ENCODE results near the gene COL27A1. TPM values are rescaled to one million over a fixed set of nuclear protein-coding genes. Genes with fewer than 3 reads are reported as not detected.

COL27A1 gene
- total and polyA plus RNA-seq, 2 donors (not counting 3 experiments of a cell fraction or from before 2014, with no cell fraction given): 14.7 to 49.1 TPM

GRCh38 chr9:114309096-114309495 is 153.8 kb downstream of the COL27A1 start:
- TF ChIP-seq MAX (IDR thresholded peaks at IDR 0.05; ENCODE audit: insufficient read depth, insufficient read length) (no peak), MYC (IDR thresholded peaks at IDR 0.05; ENCODE audit: low read depth, low read length) (no peak), JUN (IDR thresholded peaks at IDR 0.05; ENCODE audit: borderline replicate concordance, insufficient read depth, insufficient read length, low read depth) (no peak), GATA2 (IDR thresholded peaks at IDR 0.05; ENCODE audit: insufficient read depth, insufficient read length, low read depth, low read length) (no peak), EZH2 (IDR thresholded peaks at IDR 0.05; ENCODE audit: borderline replicate concordance, low read depth, low read length, severe bottlenecking) (no peak), POLR2AphosphoS5 (IDR thresholded peaks at IDR 0.05; ENCODE audit: insufficient read depth, low read depth, low read length) (no peak)
- TF ChIP-seq, protein P1, sequence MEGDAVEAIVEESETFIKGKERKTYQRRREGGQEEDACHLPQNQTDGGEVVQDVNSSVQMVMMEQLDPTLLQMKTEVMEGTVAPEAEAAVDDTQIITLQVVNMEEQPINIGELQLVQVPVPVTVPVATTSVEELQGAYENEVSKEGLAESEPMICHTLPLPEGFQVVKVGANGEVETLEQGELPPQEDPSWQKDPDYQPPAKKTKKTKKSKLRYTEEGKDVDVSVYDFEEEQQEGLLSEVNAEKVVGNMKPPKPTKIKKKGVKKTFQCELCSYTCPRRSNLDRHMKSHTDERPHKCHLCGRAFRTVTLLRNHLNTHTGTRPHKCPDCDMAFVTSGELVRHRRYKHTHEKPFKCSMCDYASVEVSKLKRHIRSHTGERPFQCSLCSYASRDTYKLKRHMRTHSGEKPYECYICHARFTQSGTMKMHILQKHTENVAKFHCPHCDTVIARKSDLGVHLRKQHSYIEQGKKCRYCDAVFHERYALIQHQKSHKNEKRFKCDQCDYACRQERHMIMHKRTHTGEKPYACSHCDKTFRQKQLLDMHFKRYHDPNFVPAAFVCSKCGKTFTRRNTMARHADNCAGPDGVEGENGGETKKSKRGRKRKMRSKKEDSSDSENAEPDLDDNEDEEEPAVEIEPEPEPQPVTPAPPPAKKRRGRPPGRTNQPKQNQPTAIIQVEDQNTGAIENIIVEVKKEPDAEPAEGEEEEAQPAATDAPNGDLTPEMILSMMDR (IDR thresholded peaks at IDR 0.05; ENCODE audit: extremely low read depth in 1 of 2, insufficient read depth in 1 of 2, low read depth in 1 of 2, low read length in 2 of 2): no peak
- H3K27ac ChIP-seq (ENCODE audit: insufficient read depth, low read depth, low read length): no peak overlapping the region
- H3K79me2 ChIP-seq (ENCODE audit: control insufficient read depth, insufficient read depth, low read length): no peaks in the 10 kb centered on the region
- H3K9me3 ChIP-seq (replicated peaks; ENCODE audit: control insufficient read depth, insufficient read depth, low read length): no peaks in the 10 kb centered on the region
- H3K9me1 ChIP-seq (replicated peaks; ENCODE audit: control insufficient read depth, extremely low read depth, insufficient read depth, low read length): no peaks in the 10 kb centered on the region
- FAIRE-seq (no peak), DNase-seq (ENCODE audit: low read depth, low spot score) (no peak)
- no peak overlapping the region for H3K4me3 ChIP-seq (replicated peaks in 1 of 3; ENCODE audit: insufficient read depth in 1 of 3, low read depth in 1 of 3, low read length in 3 of 3)
- intact Hi-C loops (cut with micrococcal nuclease) (no loop called here), dilution Hi-C loops (cut with MboI; ENCODE audit: extremely low pct_ligation_motif_present, low sequenced_read_pairs) (no loop called here)
- H3K9ac ChIP-seq (replicated peaks; ENCODE audit: extremely low read depth, insufficient read depth, low read length): no peak overlapping the region
- H4K20me1 ChIP-seq (replicated peaks; ENCODE audit: control insufficient read depth, extremely low read depth, insufficient read depth, low read length): no peaks in the 10 kb centered on the region
- no peaks in the 10 kb centered on the region for H3K4me1 ChIP-seq (ENCODE audit: control insufficient read depth, extremely low read depth, insufficient read depth, low read length)
- no peaks in the 10 kb centered on the region for H3K27me3 ChIP-seq (ENCODE audit: control insufficient read depth in 2 of 2, insufficient read depth in 2 of 2, low read length in 2 of 2)
- no peak overlapping the region for H2AFZ ChIP-seq (ENCODE audit: low read depth, low read length)
- no peak overlapping the region for H3K4me2 ChIP-seq (ENCODE audit: insufficient read depth, low read length)
- CTCF ChIA-PET: interaction anchor here (2.5 kb wide), 1 partner anchor 18 kb away, joined by 12 read pairs; no protein-coding TSS in a partner anchor
- H3K36me3 ChIP-seq (ENCODE audit: control insufficient read depth in 2 of 2, extremely low read depth in 1 of 2, insufficient read depth in 2 of 2, low read length in 2 of 2): peaks cover 0 to 7% of the 10 kb centered on the region in 2 experiments
- POLR2A ChIA-PET: no interaction called here
- no TSS peak for BruUV-seq (replicated peaks)

Measured in endothelial cell of umbilical vein (primary cell).